Keratinocyte (primary cell): ENCODE data around the gene ERMP1. TPM values are rescaled to one million over a fixed set of nuclear protein-coding genes. Genes with fewer than 3 reads are reported as not detected.
A peak's percentile ranks its signal among the peaks of the same experiment; 100 is the strongest.

Experiments used
- DNase-seq: peaks from one replicate; pipeline ENCODE4 v3.0.0-alpha.2; 2011; ENCODE audit warnings: low read depth, missing footprints, low spot score
- FAIRE-seq: peaks from 2 replicates; lab custom pipeline; 2011; peaks lifted over from hg19 to GRCh38; lab: Jason Lieb, UNC
- H2AFZ ChIP-seq: 2 replicates; pipeline ENCODE4 v1.6.0; 2012; ENCODE audit warnings: low read length, control low read depth, inconsistent platforms; ENCODE audit not compliant: control insufficient read depth
- H3K27ac ChIP-seq: 2 replicates; pipeline ENCODE4 v1.5.1; 2011; ENCODE audit warnings: low read length; ENCODE audit not compliant: control insufficient read depth, insufficient read depth
- H3K27me3 ChIP-seq: 3 replicates; pipeline ENCODE4 v1.6.0; 2011; ENCODE audit warnings: low read length; ENCODE audit not compliant: control insufficient read depth, insufficient read depth; ENCODE audit errors: extremely low read depth
- H3K36me3 ChIP-seq, 2 experiments: 2 replicates in 1 of 2; 3 replicates in 1 of 2; pipeline ENCODE4 v1.5.1; 2011; ENCODE audit warnings: low read length in 2 of 2, mild to moderate bottlenecking in 1 of 2; ENCODE audit not compliant: control insufficient read depth in 2 of 2, insufficient read depth in 2 of 2; ENCODE audit errors: extremely low read depth in 1 of 2
- H3K4me1 ChIP-seq: 3 replicates; pipeline ENCODE4 v1.5.1; 2011; ENCODE audit warnings: low read length; ENCODE audit not compliant: control insufficient read depth, insufficient read depth; ENCODE audit errors: extremely low read depth
- H3K4me2 ChIP-seq: 3 replicates; pipeline ENCODE4 v1.6.0; 2011; ENCODE audit warnings: low read depth, low read length; ENCODE audit not compliant: control insufficient read depth, insufficient read depth; ENCODE audit errors: extremely low read depth
- H3K4me3 ChIP-seq, 3 experiments: fragments of 200-600 bp in 1 of 3; sonication (generic) in 1 of 3; 2 replicates in 2 of 3; 3 replicates in 1 of 3; pipeline ENCODE4 v1.5.1; 2011 to 2016; ENCODE audit warnings: low read length in 3 of 3, mild to moderate bottlenecking in 3 of 3, control low read depth in 2 of 3, inconsistent platforms in 1 of 3, low read depth in 1 of 3, mixed read lengths in 1 of 3, mixed run types in 1 of 3, moderate library complexity in 1 of 3; ENCODE audit not compliant: control insufficient read depth in 2 of 3, insufficient read depth in 2 of 3; ENCODE audit errors: extremely low read depth in 1 of 3
- H3K79me2 ChIP-seq: 2 replicates; pipeline ENCODE4 v1.6.0; 2012; ENCODE audit warnings: low read length; ENCODE audit not compliant: control insufficient read depth, insufficient read depth
- H3K9ac ChIP-seq: 3 replicates; pipeline ENCODE4 v1.6.0; 2011; ENCODE audit warnings: low read length; ENCODE audit not compliant: control insufficient read depth, insufficient read depth; ENCODE audit errors: extremely low read depth
- H3K9me1 ChIP-seq: 3 replicates; pipeline ENCODE4 v1.6.0; 2011; ENCODE audit warnings: low read length; ENCODE audit not compliant: control insufficient read depth, insufficient read depth; ENCODE audit errors: extremely low read depth
- H3K9me3 ChIP-seq: 2 replicates; pipeline ENCODE4 v1.5.1; 2012; ENCODE audit warnings: low read depth, low read length; ENCODE audit not compliant: control insufficient read depth
- H4K20me1 ChIP-seq: 3 replicates; pipeline ENCODE4 v1.6.0; 2011; ENCODE audit warnings: low read length; ENCODE audit not compliant: control insufficient read depth, insufficient read depth; ENCODE audit errors: extremely low read depth
- CTCF ChIP-seq, 3 experiments: IDR thresholded peaks in 1 of 3; conservative IDR thresholded peaks in 1 of 3; optimal IDR thresholded peaks in 1 of 3; 2 replicates in 2 of 3; 3 replicates in 1 of 3; pipeline versions ENCODE3 to v1.5.1; 2011; ENCODE audit warnings: low read length in 3 of 3, mild to moderate bottlenecking in 3 of 3, moderate library complexity in 2 of 3, control low read depth in 1 of 3, inconsistent platforms in 1 of 3; ENCODE audit not compliant: insufficient read depth in 2 of 3; ENCODE audit errors: extremely low read depth in 1 of 3
- EZH2 ChIP-seq: IDR thresholded peaks from one replicate; pipeline ENCODE4 v1.6.1; 2012; ENCODE audit warnings: inconsistent platforms, mild to moderate bottlenecking, low read length, moderate library complexity
- dilution Hi-C: fragments of 300-500 bp; cut with MboI; formaldehyde crosslinking; loops from one replicate; pipeline ENCODE4 v1.7.0; 2020; ENCODE audit warnings: low sequenced_read_pairs; ENCODE audit not compliant: extremely low pct_ligation_motif_present
- polyA plus RNA-seq, 5 experiments: library from polyadenylated mRNA; depleted of rRNA in 3 of 5; stranded (reverse) in 3 of 5; stranded (forward) in 1 of 5; unstranded in 1 of 5; fragments of >200 nt; gene quantifications; 1 replicate in 1 of 5; 2 replicates in 3 of 5; 3 replicates in 1 of 5; pipeline versions ENCODE4 v1.2.1 to v1.2.3, GENCODE V29; 2011 to 2012; ENCODE audit warnings: missing spikeins in 2 of 5, low read depth in 1 of 5, low replicate concordance in 1 of 5

Gene ERMP1
- polyA plus RNA-seq, 1 donor (not counting 4 experiments of a cell fraction or from before 2014, with no cell fraction given), result 27.0 TPM

DNA sequence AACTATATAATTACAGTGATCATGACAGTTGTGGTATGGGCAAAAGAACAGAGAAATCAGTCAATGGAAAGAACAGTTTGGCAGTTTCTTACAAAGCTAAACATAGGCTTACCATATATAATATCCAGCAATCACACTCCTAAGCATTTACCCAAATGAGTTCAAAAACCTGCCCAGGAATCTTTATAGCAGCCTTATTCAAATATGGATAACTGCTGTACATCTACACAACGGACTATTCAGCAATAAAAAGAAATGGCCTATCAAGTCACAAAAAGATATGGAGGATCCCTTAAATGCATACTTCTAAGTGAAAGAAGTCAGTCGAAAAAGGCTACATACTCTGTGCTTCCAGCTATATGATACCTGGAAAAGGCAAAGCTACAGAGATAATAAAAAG lies 36.6 kb downstream of the ERMP1 start:
- Histone ChIP-seq H3K9me1 (no peaks in the 10 kb centered on the region), H3K4me1 (no peaks in the 10 kb centered on the region), H3K27me3 (no peaks in the 10 kb centered on the region), H3K27ac (no peak overlapping the region), H3K9me3 (no peaks in the 10 kb centered on the region), H3K79me2 (no peaks in the 10 kb centered on the region), H3K36me3 (peaks cover 0 to under 1% of the 10 kb centered on the region in 2 experiments), H4K20me1 (no peaks in the 10 kb centered on the region), H2AFZ (no peak overlapping the region), H3K4me3 (no peak overlapping the region), H3K9ac (no peak overlapping the region), H3K4me2 (no peak overlapping the region)
- DNase-seq (no peak), FAIRE-seq (no peak)
- TF ChIP-seq CTCF (optimal IDR thresholded peaks at IDR 0.05 in 1 of 3, IDR thresholded peaks at IDR 0.05 in 1 of 3, conservative IDR thresholded peaks at IDR 0.05 in 1 of 3; ENCODE audit: extremely low read depth in 1 of 3, insufficient read depth in 2 of 3, low read length in 3 of 3), result no peak
- no peak for TF ChIP-seq EZH2
- dilution Hi-C loops, result no loop called here

- Histone ChIP-seq H3K36me3 (peaks cover 0 to 3% of the 10 kb centered on the region in 2 experiments), H4K20me1 (no peaks in the 10 kb centered on the region), H3K9ac (no peak overlapping the region), H3K79me2 (no peaks in the 10 kb centered on the region), H3K4me1 (no peaks in the 10 kb centered on the region), H2AFZ (no peak overlapping the region), H3K9me3 (no peaks in the 10 kb centered on the region), H3K4me2 (no peak overlapping the region), H3K27ac (no peak overlapping the region), H3K4me3 (no peak overlapping the region), H3K27me3 (no peaks in the 10 kb centered on the region), H3K9me1 (no peaks in the 10 kb centered on the region)
- DNase-seq (no peak), FAIRE-seq (peak; percentile 43)
- dilution Hi-C loops, result no loop called here
- TF ChIP-seq EZH2, result no peak
- no peak for TF ChIP-seq CTCF (optimal IDR thresholded peaks at IDR 0.05 in 1 of 3, IDR thresholded peaks at IDR 0.05 in 1 of 3, conservative IDR thresholded peaks at IDR 0.05 in 1 of 3; ENCODE audit: extremely low read depth in 1 of 3, insufficient read depth in 2 of 3, low read length in 3 of 3)
These were observed 39.1 kb downstream of the ERMP1 start for GRCh38 chr9:5793812-5794211.
